A549 (cell line): ENCODE measurements around the gene GTPBP3.

Source experiments
- CBX2 ChIP-seq: fragments of 200-600 bp; sonication (generic); IDR thresholded peaks from 2 replicates; pipeline ENCODE4 v1.6.1; 2016; ENCODE audit warnings: low read depth, mild to moderate bottlenecking, borderline replicate concordance
- CEBPB ChIP-seq, 2 experiments: fragments of >200 bp in 1 of 2; sonication (Bioruptor Twin) in 1 of 2; formaldehyde crosslinking in 1 of 2; IDR thresholded peaks; 2 replicates each; pipeline ENCODE4 v1.6.1; 2012 to 2016
- EHMT2 ChIP-seq: fragments of 200-600 bp; sonication (generic); IDR thresholded peaks from 2 replicates; pipeline ENCODE4 v1.6.1; 2016; ENCODE audit warnings: antibody characterized with exemption, low read depth, mild to moderate bottlenecking, moderate library complexity
- JUN ChIP-seq, 2 experiments: fragments of >200 bp; sonication (Bioruptor Twin); formaldehyde crosslinking; IDR thresholded peaks; 2 replicates in 1 of 2; 3 replicates in 1 of 2; pipeline ENCODE4 v1.6.1; 2016 to 2017
- MAFK ChIP-seq: fragments of 450-650 bp; IDR thresholded peaks from 2 replicates; pipeline ENCODE4 v1.6.1; 2014; ENCODE audit not compliant: partially characterized antibody
- MYC ChIP-seq: IDR thresholded peaks from 2 replicates; pipeline ENCODE4 v1.6.1; 2012; ENCODE audit warnings: mild to moderate bottlenecking, inconsistent platforms, low read length, improper control_type of control experiment, borderline replicate concordance
- POLR2A ChIP-seq: IDR thresholded peaks from 2 replicates; pipeline ENCODE4 v1.6.1; 2012; ENCODE audit warnings: mild to moderate bottlenecking, low read length
- RCOR1 ChIP-seq: fragments of 150-350 bp; IDR thresholded peaks from 2 replicates; pipeline ENCODE4 v1.6.1; 2014; ENCODE audit warnings: antibody characterized with exemption, low read length, low read depth
- RFX5 ChIP-seq: fragments of 450-650 bp; IDR thresholded peaks from 2 replicates; pipeline ENCODE4 v1.7.1; 2014; ENCODE audit warnings: antibody characterized with exemption, mild to moderate bottlenecking, moderate library complexity
- RNF2 ChIP-seq: fragments of 200-600 bp; sonication (generic); IDR thresholded peaks from 2 replicates; pipeline ENCODE4 v1.6.1; 2016; ENCODE audit warnings: low read depth, mild to moderate bottlenecking, antibody characterized with exemption, moderate library complexity, borderline replicate concordance
- SREBF2 ChIP-seq: fragments of 450-650 bp; IDR thresholded peaks from 2 replicates; pipeline ENCODE4 v1.6.1; 2014; ENCODE audit warnings: mild to moderate bottlenecking, moderate library complexity
- TP53 ChIP-seq: fragments of 250-450 bp; sonication (Bioruptor Pico); IDR thresholded peaks from 2 replicates; pipeline ENCODE4 v1.5.0; 2021; ENCODE audit warnings: mild to moderate bottlenecking, moderate library complexity
- TF ChIP-seq, protein P1 (sequence below): fragments of >200 bp; sonication (Bioruptor Twin); formaldehyde crosslinking; IDR thresholded peaks from 3 replicates; pipeline ENCODE4 v1.5.1; 2016
- TF ChIP-seq, protein P2 (sequence below): fragments of 200-600 bp; sonication (generic); IDR thresholded peaks from 2 replicates; pipeline ENCODE4 v1.6.1; 2016; ENCODE audit warnings: antibody characterized with exemption, mild to moderate bottlenecking, moderate library complexity

DNA sequence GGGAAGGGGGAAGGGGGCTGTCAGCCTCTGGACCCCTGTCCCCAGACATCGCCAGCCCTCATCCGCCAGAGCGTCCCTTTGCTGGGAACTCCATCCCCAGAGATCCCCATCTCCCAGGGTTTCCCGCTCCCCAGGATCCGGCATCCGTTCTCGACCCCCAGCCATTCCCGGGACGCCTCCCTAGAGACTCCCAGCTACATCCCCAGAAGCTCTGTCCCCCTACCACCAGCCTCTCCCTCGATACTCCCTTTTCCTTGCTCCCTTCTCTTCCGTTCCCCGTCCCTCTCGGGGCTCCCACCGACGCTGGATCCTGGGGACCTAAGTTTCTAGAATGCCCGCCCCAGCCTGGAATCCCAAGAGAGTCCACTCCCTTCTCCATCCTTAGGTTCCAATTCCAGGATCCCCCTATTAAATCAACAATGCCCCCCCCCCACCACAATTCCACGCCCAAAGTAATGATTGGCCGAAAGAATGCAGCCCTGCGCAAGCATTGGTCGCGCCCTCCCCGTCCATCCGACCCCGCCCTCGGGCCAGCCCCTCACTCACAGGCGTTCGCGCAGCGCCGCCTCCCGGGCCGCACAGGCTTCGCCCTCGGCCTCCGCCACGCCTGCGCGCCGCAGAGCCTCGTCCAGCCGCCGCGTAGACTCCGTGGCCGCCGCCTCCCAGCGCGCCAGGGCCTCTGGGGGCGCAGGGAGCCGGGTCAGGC is 53.5 kb downstream of the GTPBP3 start:
- TF ChIP-seq POLR2A (peak; percentile 37; the same call in 1 of the 2 replicates), RFX5 (no peak), SREBF2 (no peak), RCOR1 (no peak), RNF2 (no peak), CBX2 (no peak), JUN (IDR thresholded peaks at IDR 0.05) (0 out of 5 replicates have a peak, but pooled peaks of 1 of the 2 experiments have one; percentile 22), CEBPB (IDR thresholded peaks at IDR 0.05) (no peak), MYC (no peak), EHMT2 (no peak), MAFK (no peak), TP53 (CRISPR knock-in tag) (no peak)
- TF ChIP-seq, protein P1, sequence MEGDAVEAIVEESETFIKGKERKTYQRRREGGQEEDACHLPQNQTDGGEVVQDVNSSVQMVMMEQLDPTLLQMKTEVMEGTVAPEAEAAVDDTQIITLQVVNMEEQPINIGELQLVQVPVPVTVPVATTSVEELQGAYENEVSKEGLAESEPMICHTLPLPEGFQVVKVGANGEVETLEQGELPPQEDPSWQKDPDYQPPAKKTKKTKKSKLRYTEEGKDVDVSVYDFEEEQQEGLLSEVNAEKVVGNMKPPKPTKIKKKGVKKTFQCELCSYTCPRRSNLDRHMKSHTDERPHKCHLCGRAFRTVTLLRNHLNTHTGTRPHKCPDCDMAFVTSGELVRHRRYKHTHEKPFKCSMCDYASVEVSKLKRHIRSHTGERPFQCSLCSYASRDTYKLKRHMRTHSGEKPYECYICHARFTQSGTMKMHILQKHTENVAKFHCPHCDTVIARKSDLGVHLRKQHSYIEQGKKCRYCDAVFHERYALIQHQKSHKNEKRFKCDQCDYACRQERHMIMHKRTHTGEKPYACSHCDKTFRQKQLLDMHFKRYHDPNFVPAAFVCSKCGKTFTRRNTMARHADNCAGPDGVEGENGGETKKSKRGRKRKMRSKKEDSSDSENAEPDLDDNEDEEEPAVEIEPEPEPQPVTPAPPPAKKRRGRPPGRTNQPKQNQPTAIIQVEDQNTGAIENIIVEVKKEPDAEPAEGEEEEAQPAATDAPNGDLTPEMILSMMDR: peak; percentile 58
- TF ChIP-seq, protein P2, sequence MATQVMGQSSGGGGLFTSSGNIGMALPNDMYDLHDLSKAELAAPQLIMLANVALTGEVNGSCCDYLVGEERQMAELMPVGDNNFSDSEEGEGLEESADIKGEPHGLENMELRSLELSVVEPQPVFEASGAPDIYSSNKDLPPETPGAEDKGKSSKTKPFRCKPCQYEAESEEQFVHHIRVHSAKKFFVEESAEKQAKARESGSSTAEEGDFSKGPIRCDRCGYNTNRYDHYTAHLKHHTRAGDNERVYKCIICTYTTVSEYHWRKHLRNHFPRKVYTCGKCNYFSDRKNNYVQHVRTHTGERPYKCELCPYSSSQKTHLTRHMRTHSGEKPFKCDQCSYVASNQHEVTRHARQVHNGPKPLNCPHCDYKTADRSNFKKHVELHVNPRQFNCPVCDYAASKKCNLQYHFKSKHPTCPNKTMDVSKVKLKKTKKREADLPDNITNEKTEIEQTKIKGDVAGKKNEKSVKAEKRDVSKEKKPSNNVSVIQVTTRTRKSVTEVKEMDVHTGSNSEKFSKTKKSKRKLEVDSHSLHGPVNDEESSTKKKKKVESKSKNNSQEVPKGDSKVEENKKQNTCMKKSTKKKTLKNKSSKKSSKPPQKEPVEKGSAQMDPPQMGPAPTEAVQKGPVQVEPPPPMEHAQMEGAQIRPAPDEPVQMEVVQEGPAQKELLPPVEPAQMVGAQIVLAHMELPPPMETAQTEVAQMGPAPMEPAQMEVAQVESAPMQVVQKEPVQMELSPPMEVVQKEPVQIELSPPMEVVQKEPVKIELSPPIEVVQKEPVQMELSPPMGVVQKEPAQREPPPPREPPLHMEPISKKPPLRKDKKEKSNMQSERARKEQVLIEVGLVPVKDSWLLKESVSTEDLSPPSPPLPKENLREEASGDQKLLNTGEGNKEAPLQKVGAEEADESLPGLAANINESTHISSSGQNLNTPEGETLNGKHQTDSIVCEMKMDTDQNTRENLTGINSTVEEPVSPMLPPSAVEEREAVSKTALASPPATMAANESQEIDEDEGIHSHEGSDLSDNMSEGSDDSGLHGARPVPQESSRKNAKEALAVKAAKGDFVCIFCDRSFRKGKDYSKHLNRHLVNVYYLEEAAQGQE: no peak
